CD4-positive, alpha-beta T cell treated with Interleukin-10 for 1 hour (primary cell): Measurements from ENCODE around the gene VIL1.

ENCODE experiments used
- DNase-seq: peaks from one replicate; pipeline ENCODE4 v3.0.0-alpha.2; 2020

Gene VIL1

GRCh38 chr2:218395456-218395825 lies 23.5 kb upstream of the VIL1 start:
- no peak for DNase-seq

GRCh38 chr2:218395826-218396687 lies 22.9 kb upstream of the VIL1 start:
- peak; percentile 96 for DNase-seq

GRCh38 chr2:218396688-218397462 lies 22.0 kb upstream of the VIL1 start:
- peak; percentile 80 for DNase-seq

GRCh38 chr2:218397463-218397819 lies 21.5 kb upstream of the VIL1 start:
- no peak for DNase-seq

- DNase-seq = peak; percentile 64
Measured at GRCh38 chr2:218397820-218398436, 21.0 kb upstream of the VIL1 start.

GRCh38 chr2:218398437-218399390 lies 20.2 kb upstream of the VIL1 start:
- DNase-seq = peak; percentile 76

GRCh38 chr2:218399391-218400166 lies 19.3 kb upstream of the VIL1 start, which contains the start of gene CTDSP1:
Gene CTDSP1, plus strand, starts transcription at chr2:218399868. Its CDS starts 223 bp downstream, at chr2:218400091.
- DNase-seq = peak; percentile 94

- peak; percentile 49 for DNase-seq
Measured at GRCh38 chr2:218400167-218400929, 18.6 kb upstream of the VIL1 start.

- DNase-seq = no peak
Measured at GRCh38 chr2:218400930-218401881, 17.7 kb upstream of the VIL1 start.

GRCh38 chr2:218401890-218402289 lies 17.0 kb upstream of the VIL1 start:
- DNase-seq = no peak

- no peak for DNase-seq
Measured at GRCh38 chr2:218402491-218402901, 16.4 kb upstream of the VIL1 start.

- no peak for DNase-seq
Measured at GRCh38 chr2:218402911-218403411, 16.0 kb upstream of the VIL1 start.

GRCh38 chr2:218403810-218404209 lies 15.1 kb upstream of the VIL1 start:
- DNase-seq = no peak

GRCh38 chr2:218404351-218405085 lies 14.4 kb upstream of the VIL1 start:
- DNase-seq = no peak

GRCh38 chr2:218405086-218405745 lies 13.7 kb upstream of the VIL1 start:
- DNase-seq = no peak

GRCh38 chr2:218405746-218406208 lies 13.1 kb upstream of the VIL1 start:
- no peak for DNase-seq

GRCh38 chr2:218406209-218406948 lies 12.5 kb upstream of the VIL1 start:
- peak; percentile 94 for DNase-seq
